ENCODE data around the gene TUBA1C.
"Not testable (repeated sequence)": the region's sequence is repeated elsewhere in the genome, so short reads cannot be mapped to it uniquely, and the experiment has no call there.

- TF ChIP-seq POLR2A, POLR2AphosphoS5, CTCF, EP300 (IDR thresholded peaks at IDR 0.05): not testable (repeated sequence)
Measured at GRCh38 chr12:49280545-49280944, 15.7 kb downstream of the TUBA1C start.
